SJSA1 (cell line): ENCODE results near the gene GSN. TPM values are rescaled to one million over a fixed set of nuclear protein-coding genes. Genes with fewer than 3 reads are reported as not detected.

ENCODE experiments used
- DNase-seq, 2 experiments: peaks; one replicate each; pipeline ENCODE4 v3.0.0-alpha.2; 2015 to 2020; ENCODE audit warnings: low spot score in 2 of 2, low read depth in 1 of 2
- H3K27ac ChIP-seq: fragments of 250-450 bp; sonication (Bioruptor Pico); 2 replicates; pipeline ENCODE4 v1.5.1; 2020; ENCODE audit warnings: mild to moderate bottlenecking, moderate library complexity
- H3K27me3 ChIP-seq: fragments of 250-450 bp; sonication (Bioruptor Pico); replicated peaks from 2 replicates; pipeline ENCODE4 v1.5.1; 2020; ENCODE audit warnings: mild to moderate bottlenecking, moderate library complexity
- H3K36me3 ChIP-seq: fragments of 250-450 bp; sonication (Bioruptor Pico); 2 replicates; pipeline ENCODE4 v1.5.1; 2020; ENCODE audit warnings: mild to moderate bottlenecking
- H3K4me1 ChIP-seq: fragments of 250-450 bp; sonication (Bioruptor Pico); replicated peaks from 2 replicates; pipeline ENCODE4 v1.6.1; 2021; ENCODE audit warnings: mild to moderate bottlenecking
- H3K4me3 ChIP-seq: fragments of 250-450 bp; sonication (Bioruptor Pico); 2 replicates; pipeline ENCODE4 v1.5.1; 2020; ENCODE audit warnings: mild to moderate bottlenecking
- H3K9me3 ChIP-seq: fragments of 250-450 bp; sonication (Bioruptor Pico); replicated peaks from 2 replicates; pipeline ENCODE4 v1.5.1; 2020; ENCODE audit warnings: mild to moderate bottlenecking
- total RNA-seq: library from RNA; depleted of rRNA; stranded (reverse); fragments of >200 nt; shearing (Covaris generic); gene quantifications from 2 replicates; pipeline ENCODE4 v1.2.3, GENCODE V29; 2014

GSN gene
- total RNA-seq, 1 experiment from 2014 or later: 331 TPM

DNA sequence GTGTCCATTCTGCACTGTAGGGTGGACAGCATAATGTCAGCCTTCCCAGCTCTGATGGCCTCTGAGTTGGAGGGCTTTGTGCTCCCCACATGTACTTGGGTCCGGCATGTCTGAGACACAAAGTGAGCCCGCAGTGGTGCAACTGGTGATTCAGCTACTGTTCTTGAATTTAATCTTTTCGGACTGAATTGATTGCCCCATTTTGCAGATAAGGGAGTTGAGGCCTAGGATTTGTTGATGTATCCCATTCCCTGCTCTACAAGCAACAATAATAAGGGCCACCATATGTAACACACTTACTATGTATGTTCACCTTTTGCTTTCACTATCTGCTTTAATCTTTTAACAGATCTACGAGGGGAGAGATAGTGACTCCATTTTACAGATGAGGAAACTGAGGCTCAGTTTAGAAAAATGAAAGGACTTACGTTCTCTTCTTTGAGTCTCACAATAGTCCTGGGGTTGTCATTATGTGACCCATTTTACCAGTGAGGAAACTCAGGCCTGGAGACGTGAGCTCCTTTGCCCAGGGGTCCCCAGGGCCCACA, 4.5 kb downstream of the GSN start:
- Histone ChIP-seq H3K27ac (peak overlapping the region; percentile 65), H3K4me3 (no peak overlapping the region), H3K9me3 (no peaks in the 10 kb centered on the region), H3K27me3 (no peaks in the 10 kb centered on the region), H3K36me3 (peaks cover 15% of the 10 kb centered on the region), H3K4me1 (peaks cover 68% of the 10 kb centered on the region)
- DNase-seq: no peak

DNA sequence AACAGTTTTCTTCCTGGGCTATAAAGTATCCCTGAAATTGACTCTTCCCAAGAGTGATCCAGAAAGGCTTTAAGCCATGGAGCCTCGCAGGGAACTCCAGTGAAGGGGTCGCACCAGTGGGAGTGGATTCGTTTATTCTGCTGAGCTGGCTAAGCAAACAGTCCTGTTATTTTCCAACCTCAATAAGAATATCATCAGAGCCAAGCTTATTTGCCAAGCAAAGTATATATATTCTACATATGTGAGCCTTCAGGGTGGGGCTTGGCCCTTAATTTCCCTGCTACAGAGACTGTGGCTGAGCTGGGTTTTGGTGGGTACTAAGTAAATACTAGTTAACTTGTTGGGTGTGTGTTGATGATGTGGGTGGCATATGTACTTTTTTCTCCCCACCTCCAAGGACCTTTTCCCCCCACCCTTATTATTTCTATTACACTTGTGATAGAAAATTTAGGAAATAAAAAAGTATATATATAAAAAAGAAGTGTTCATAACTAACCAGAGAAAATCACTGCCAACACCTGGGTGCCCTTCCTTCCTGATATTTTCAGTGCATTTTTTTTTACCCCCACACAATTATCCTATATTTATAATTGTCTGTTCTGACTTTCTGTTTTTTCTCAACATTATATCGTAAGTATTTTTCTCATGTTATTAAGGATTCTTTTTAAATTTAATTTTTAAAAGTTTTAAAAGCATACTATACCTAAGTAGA, 5.3 kb downstream of the GSN start:
- Histone ChIP-seq H3K36me3 (peaks cover 15% of the 10 kb centered on the region), H3K4me1 (peaks cover 72% of the 10 kb centered on the region), H3K9me3 (no peaks in the 10 kb centered on the region), H3K27ac (no peak overlapping the region), H3K27me3 (no peaks in the 10 kb centered on the region), H3K4me3 (no peak overlapping the region)
- no peak for DNase-seq

DNA sequence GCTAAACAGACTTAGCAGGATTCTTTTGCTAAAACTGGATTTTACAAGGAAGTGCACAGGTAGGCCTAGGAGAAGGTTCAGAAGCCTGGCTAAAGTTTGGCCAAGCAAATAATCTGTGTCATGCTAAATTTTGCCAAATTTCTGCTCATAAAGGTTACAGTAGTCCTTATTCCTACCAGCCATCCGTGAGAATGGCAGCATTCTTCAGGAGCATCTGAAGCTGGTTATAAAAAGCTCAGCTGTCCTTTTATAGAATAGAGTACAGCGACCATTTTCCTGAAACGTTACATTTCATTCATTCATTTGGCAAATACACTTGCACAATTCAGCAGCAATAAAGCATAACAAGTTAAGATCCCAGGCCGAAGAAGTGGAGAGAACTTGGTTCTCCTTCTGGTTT, 6.9 kb downstream of the GSN start:
- Histone ChIP-seq H3K36me3 (peaks cover 15% of the 10 kb centered on the region), H3K4me3 (no peak overlapping the region), H3K4me1 (peaks cover 83% of the 10 kb centered on the region), H3K27me3 (no peaks in the 10 kb centered on the region), H3K27ac (no peak overlapping the region), H3K9me3 (no peaks in the 10 kb centered on the region)
- DNase-seq: no peak

DNA sequence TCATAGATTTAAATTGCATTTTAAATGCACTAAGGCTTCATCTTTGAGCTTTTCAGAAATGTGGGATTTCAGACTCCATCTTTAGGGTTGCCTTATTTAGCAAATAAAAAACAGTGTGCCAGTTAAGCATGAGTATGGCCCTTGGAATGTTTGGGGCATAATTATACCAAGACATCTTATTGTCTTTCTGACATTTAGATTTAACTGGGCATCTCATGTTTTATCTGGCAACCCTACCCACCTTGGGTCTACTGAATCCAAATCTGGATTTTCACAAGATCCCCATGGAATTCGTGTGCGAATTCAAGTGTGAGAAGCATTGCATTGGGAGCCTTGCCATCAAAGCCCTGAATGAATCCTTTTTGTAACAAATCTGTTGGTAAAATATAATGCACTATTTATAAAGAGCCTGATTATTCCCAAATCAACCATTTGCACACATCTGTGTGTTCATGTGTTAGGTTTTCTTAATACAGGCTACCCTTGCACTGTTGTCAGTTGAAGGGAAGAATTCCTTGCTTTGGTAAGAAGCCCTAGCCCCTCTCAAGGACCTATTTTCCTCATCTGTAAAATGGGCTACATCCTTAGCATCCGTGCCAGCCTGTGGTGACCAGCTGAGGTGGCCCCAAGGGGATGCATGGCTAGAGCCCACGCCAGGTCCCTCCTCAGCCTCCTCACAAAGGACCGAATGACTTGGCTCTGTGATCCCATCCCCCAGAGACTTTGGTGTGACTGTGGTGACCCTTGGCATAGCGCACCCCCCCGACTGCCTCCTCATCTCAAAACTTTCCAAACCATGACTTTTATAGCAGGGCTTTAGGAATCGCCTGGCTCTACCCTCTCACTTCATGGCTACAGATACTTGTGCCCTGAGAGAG, 8.1 kb downstream of the GSN start:
- Histone ChIP-seq H3K4me3 (no peak overlapping the region), H3K27ac (peak overlapping the region; percentile 7), H3K36me3 (peaks cover 15% of the 10 kb centered on the region), H3K9me3 (no peaks in the 10 kb centered on the region), H3K27me3 (no peaks in the 10 kb centered on the region), H3K4me1 (peaks cover 78% of the 10 kb centered on the region)
- no peak for DNase-seq

DNA sequence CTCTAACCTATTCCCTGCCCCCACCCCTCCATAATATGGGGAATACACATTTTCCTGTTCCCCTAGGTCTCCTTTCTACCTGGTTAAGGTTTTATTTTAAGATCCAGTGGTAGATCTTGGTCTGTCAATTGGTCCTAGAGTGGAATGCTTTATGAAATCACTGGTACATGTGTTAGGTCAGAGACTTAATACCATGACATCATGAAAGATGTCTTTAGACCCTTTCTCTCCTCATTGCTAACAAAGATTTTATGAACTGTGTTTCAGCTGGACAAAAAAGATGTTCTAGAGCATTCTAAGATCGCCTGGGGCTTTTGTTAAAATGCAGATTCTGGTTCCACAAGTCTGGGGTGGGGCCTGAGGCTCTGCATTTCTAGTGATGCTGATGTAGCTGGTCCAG, 9.1 kb downstream of the GSN start:
- Histone ChIP-seq H3K4me3 (no peak overlapping the region), H3K27ac (peak overlapping the region; percentile 75), H3K4me1 (peaks cover 78% of the 10 kb centered on the region), H3K36me3 (peaks cover 25% of the 10 kb centered on the region), H3K27me3 (no peaks in the 10 kb centered on the region), H3K9me3 (no peaks in the 10 kb centered on the region)
- DNase-seq: no peak

DNA sequence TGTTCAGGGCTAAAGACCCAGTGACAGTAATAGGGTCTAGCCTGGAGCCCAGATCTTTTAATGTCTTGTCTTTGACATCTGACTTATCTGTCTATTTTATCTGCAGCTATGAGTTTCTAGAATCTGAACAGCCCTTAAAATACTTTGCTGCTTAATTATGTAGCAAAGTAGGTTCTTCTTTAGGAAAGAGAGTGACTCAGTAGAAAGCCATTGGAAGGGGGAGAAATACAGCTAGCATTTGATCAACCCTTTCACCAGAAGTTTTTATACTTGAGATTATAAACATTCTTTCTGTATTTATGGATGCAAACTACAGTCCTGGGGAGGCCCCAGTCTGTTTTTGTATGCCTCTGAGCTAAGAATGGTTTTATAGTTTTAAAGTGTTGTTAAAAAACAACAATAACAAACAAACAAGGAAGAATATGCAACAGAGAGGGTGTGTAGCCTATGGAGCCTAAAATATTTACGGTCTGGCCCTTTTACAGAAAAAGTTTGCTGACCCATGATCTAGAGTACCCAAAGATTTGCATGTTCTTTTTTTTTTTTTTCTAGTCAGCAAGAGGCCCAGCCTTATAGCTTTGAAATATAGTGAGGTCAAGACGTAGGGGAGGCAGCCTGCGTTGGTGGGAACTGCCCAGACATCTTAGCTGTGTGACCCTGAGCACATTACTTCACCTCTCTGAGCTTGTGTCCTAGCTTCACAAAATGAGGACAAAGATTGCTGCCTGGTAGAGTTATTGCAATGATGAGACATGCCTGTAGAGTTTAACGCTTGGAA, 9.7 kb downstream of the GSN start:
- H3K9me3 ChIP-seq: no peaks in the 10 kb centered on the region
- H3K36me3 ChIP-seq: peaks cover 21% of the 10 kb centered on the region
- H3K27me3 ChIP-seq: no peaks in the 10 kb centered on the region
- H3K27ac ChIP-seq: peak overlapping the region; percentile 75
- no peak overlapping the region for H3K4me3 ChIP-seq
- peaks cover 78% of the 10 kb centered on the region for H3K4me1 ChIP-seq
- DNase-seq: peak in 1 of 2 experiments; percentile 65

DNA sequence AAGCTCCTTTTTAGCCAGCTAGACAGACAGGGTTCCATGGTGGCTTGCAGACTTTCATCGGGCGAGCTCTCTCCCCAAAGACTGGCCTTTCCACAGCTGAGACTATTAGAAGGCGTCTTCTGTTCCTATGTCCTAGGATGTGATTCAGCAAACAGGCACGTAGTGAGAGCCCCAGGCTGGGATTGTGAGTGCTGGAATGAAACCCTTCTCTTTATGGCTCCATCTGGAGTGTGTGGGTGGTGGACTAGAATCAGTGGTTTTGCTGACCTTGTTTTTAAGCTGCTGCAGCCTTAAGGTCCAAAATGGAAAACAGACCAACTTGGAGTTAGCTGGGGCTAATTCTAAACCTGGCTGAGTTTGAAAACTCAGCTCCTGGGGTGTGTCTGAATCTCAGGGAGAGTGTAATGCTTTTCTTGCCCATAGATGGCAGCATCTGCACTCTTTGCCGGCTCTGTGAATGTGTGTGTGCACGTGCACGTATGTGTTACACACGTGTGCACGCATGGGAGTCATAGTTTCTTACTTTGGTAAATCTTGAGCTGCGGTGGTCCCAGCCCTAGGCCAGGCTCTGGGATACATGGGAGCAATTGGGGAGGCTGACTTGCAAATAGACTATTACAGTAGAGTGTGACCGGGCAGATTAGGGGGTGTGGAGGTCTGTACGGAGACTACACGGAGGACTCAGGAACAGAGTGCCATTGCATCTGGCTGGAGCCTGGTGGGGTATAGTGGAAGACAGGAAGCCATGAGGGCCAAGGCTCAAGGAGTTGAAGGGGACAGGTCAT, 10.7 kb downstream of the GSN start:
- peak overlapping the region; percentile 75 for H3K27ac ChIP-seq
- H3K4me3 ChIP-seq: no peak overlapping the region
- peaks cover 81% of the 10 kb centered on the region for H3K4me1 ChIP-seq
- peaks cover 27% of the 10 kb centered on the region for H3K36me3 ChIP-seq
- no peaks in the 10 kb centered on the region for H3K9me3 ChIP-seq
- H3K27me3 ChIP-seq: no peaks in the 10 kb centered on the region
- DNase-seq: peak; percentile 91 to 95

DNA sequence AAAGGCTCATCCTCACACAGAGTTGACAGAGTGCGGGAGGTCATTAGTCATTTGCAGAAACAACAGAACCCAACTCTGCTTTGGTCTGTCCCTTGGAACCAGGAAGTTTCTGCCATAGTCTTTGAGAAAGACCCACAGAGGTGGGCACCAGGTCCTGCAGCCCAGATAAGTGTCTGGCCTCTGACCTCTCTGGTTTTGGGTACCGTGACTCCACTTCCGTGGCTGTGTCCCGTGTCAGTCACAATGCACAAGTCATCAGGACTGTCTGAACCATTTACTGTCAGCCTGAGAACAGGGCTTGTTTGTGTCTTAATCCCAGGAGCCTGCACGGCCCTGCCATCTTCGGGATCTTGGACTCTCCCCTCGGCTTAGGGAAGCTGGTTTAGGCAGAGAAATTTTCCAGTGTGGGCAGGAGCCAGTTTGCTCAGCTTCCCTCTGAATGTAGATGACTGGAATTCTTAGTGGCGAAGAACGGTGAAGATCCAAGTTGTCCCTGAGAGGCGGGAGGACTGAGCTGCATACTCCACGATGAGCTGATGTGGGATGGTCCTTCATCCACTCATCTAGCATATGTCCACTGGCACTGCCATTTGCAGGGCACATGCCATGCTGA, 11.9 kb downstream of the GSN start:
- peaks cover 84% of the 10 kb centered on the region for H3K4me1 ChIP-seq
- no peak for DNase-seq
- H3K9me3 ChIP-seq: no peaks in the 10 kb centered on the region
- no peaks in the 10 kb centered on the region for H3K27me3 ChIP-seq
- H3K36me3 ChIP-seq: peaks cover 37% of the 10 kb centered on the region
- H3K4me3 ChIP-seq: no peak overlapping the region
- no peak overlapping the region for H3K27ac ChIP-seq

DNA sequence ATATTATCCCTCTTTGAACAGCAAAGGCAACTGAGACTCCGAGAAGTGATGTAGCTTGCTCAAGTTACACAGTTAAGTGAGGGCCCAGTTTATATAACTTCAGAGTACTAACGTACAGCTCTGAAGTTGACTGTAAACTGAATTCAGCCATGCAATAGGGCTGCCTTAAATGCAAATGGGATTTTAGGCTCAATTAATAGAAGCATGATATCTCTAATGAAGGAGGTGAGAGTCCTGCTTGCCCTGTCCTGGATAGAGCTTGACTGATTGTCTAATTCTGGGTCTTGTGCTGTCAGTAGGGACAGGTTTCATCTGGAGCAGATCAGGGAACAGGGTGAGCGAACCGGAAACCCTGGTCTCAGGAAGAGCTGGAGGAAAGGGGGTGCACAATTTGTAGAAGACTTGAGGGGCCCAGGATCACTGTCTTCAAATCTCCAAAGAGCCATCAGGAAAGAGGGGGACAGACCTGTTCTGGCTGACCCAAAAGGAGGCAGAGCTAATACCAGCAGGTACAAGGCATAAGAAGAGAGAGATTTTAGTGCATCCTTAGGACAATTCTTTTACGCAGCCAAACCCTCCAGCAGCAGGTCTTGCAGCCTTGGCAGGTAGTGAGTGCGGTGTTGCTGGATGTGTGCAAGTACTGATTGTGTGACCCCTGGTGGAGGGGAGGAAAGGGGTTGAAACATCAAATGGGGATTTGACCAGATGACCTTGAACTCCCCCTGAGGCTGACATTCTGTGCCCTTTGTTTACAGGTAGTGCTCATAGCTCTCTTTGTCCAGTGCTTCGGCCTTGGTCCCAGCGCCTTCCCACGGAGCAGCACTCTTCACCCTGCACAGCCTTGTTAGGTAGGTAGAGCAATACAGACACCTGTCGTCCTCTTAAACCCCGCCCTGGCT, 13.0 kb downstream of the GSN start:
- Histone ChIP-seq H3K9me3 (no peaks in the 10 kb centered on the region), H3K27me3 (no peaks in the 10 kb centered on the region), H3K4me3 (no peak overlapping the region), H3K27ac (no peak overlapping the region), H3K36me3 (peaks cover 39% of the 10 kb centered on the region), H3K4me1 (peaks cover 84% of the 10 kb centered on the region)
- DNase-seq: no peak

DNA sequence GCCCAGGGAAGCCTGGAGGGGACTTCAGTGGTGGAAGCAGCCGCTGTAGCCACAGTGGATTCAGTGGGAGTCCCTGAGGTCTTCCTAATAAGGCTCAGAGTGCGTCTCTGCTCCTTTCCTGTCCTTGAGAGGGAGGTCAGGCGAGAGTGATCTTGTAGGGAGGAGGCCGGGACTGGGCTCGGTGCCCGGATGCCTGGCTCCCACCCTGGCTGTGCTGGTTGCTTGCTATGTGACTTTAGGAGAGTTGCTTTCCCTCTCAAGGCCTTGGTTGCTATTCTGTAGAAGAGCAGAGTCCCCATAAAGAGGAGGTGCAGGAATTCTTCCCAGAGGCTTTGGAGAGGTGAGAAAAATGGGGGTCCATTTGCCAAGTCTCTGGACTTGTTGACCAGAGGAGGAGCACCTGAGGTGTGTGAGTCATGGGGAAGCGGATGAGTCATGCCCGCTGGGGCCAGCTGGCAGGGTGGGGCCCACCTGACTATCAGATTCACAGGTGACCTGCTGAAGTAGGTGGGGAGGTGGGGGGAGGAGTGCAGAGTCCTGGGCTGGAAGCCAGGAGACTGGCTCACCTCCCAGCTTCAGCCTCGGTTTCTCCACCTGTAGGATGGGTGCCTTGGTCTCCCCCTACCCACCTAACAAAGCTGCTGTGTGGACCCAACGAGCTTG, 13.8 kb downstream of the GSN start:
- peak overlapping the region; percentile 43; the same call in 1 of the 2 replicates for H3K27ac ChIP-seq
- peaks cover 36% of the 10 kb centered on the region for H3K36me3 ChIP-seq
- DNase-seq: no peak
- H3K27me3 ChIP-seq: no peaks in the 10 kb centered on the region
- no peak overlapping the region for H3K4me3 ChIP-seq
- H3K9me3 ChIP-seq: no peaks in the 10 kb centered on the region
- H3K4me1 ChIP-seq: peaks cover 84% of the 10 kb centered on the region

DNA sequence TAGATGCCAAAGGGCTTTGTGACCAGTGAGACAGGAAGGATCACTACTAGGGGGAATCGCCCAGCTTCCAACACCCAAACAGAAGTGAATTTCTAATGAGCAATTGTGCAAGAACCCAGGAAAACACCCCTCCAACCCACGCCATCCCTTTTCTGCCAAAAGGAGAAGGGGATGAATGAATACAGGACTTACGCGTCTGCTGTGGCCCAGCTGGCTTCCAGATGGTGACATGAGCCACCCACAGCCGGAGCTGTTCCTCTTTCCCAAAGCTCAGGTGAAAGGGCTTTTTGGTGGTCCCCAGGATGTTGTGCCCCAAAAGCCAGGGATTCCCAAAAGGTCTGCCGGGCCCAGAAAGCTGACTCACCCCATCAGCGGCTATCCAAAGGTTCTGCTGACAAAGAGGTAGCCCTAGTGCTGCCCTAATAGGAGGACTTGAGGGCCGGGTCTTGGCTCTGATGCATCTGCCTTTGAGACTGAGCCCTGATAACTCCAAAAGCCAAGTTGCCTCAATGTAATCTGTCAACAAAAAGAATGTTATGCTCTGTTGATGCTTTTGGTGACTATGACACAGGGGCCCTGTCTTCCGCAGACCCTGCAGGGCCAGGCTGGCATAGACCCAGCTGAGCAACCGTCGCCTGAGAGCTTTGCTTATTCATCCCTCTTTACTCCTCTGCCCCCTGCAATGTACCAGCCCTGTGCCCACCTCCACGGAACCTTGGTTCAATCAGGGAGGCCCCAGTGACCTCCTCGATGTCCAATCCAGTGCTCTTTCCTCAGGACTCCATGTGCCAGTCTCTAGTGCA, 14.5 kb downstream of the GSN start:
- Histone ChIP-seq H3K36me3 (peaks cover 36% of the 10 kb centered on the region), H3K4me3 (no peak overlapping the region), H3K27ac (peak overlapping the region; percentile 43), H3K4me1 (peaks cover 84% of the 10 kb centered on the region), H3K27me3 (no peaks in the 10 kb centered on the region), H3K9me3 (no peaks in the 10 kb centered on the region)
- peak; percentile 53 to 60 for DNase-seq
